Skeletal muscle tissue (tissue), 4 donors: Measurements from ENCODE around the gene NPSR1. TPM values are rescaled to one million over a fixed set of nuclear protein-coding genes. Genes with fewer than 3 reads are reported as not detected.
"Not testable (repeated sequence)": the region's sequence is repeated elsewhere in the genome, so short reads cannot be mapped to it uniquely, and the experiment has no call there.

Experiments
- H3K27ac ChIP-seq: one replicate; pipeline ENCODE4 v1.7.0; 2013; ENCODE audit warnings: mild to moderate bottlenecking, low read depth, low read length, inconsistent platforms
- H3K27me3 ChIP-seq, 3 donors: one replicate each; pipeline ENCODE4 v1.7.0; 2013; ENCODE audit warnings: low read length in 3 of 3; ENCODE audit not compliant: control insufficient read depth in 3 of 3, insufficient read depth in 3 of 3
- H3K36me3 ChIP-seq, 3 donors: one replicate each; pipeline ENCODE4 v1.7.0; 2013; ENCODE audit warnings: low read length in 3 of 3; ENCODE audit not compliant: control insufficient read depth in 3 of 3, insufficient read depth in 3 of 3
- H3K4me1 ChIP-seq, 3 donors: one replicate each; pipeline ENCODE4 v1.7.0; 2013; ENCODE audit warnings: low read length in 3 of 3, mild to moderate bottlenecking in 3 of 3; ENCODE audit not compliant: control insufficient read depth in 3 of 3, insufficient read depth in 3 of 3
- H3K4me3 ChIP-seq, 3 donors: one replicate each; pipeline ENCODE4 v1.7.0; 2013; ENCODE audit warnings: low read length in 3 of 3
- H3K9ac ChIP-seq, 3 donors: one replicate each; pipeline ENCODE4 v1.7.0; 2013; ENCODE audit warnings: low read length in 3 of 3, mild to moderate bottlenecking in 3 of 3, moderate library complexity in 2 of 3, low read depth in 1 of 3
- H3K9me3 ChIP-seq, 3 donors: one replicate each; pipeline ENCODE4 v1.7.0; 2013; ENCODE audit warnings: low read length in 3 of 3; ENCODE audit not compliant: control insufficient read depth in 3 of 3
- total RNA-seq: library from RNA; depleted of rRNA; stranded (reverse); fragments of >200 nt; gene quantifications from one replicate; pipeline ENCODE4 v1.2.3, GENCODE V29; 2014
- donor health status: Osteomylitis.

NPSR1 gene
- total RNA-seq, 1 donor from 2014 or later, result 1.6 TPM

GRCh38 chr7:34762764-34763163 lies 104.7 kb downstream of the NPSR1 start:
- Histone ChIP-seq H3K27me3 (no peaks in the 10 kb centered on the region), H3K27ac (no peak overlapping the region), H3K36me3 (no peaks in the 10 kb centered on the region), H3K4me1 (no peaks in the 10 kb centered on the region), H3K9me3 (no peaks in the 10 kb centered on the region), H3K9ac (no peak overlapping the region), H3K4me3 (no peak overlapping the region)

DNA sequence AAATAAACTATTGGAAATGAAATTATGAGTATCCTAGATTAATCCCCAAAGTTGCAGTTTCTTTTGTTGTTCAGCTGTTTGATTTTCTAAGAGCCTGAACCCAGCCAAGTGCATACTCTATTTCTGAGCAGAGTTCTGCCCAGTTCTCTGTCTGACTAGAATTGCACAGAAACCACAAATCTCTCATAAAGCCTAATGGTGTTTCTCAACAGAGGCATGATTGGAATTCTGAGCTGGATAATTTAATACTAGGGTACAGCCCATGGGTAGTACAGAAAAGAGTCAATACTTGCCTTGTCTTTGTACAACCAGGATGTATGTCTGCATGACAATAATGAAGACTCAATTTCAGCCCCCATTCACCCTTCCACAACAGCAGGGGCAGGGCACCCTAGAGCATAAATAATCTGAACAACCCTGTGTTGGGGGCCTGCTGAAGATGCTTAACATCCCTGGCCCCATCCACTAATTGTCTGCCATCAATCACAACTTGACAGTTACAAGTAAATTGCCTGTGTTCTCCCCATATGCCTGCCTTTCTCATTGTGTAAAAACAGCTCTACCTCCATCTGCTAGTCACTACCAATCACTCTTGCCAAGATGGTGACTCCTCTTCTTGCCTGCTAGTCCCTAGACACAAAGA lies 114.4 kb downstream of the NPSR1 start:
- Histone ChIP-seq H3K27me3 (no peaks in the 10 kb centered on the region), H3K4me1 (no peaks in the 10 kb centered on the region), H3K36me3 (no peaks in the 10 kb centered on the region), H3K9ac (no peak overlapping the region), H3K27ac (no peak overlapping the region), H3K9me3 (peaks cover 0 to 5% (median 0%) of the 10 kb centered on the region in 3 donors), H3K4me3 (no peak overlapping the region)

GRCh38 chr7:34776748-34777358 lies 118.8 kb downstream of the NPSR1 start:
- H3K27ac ChIP-seq, result no peak overlapping the region
- no peak overlapping the region for H3K4me3 ChIP-seq
- H3K27me3 ChIP-seq, result no peaks in the 10 kb centered on the region
- no peak overlapping the region for H3K9ac ChIP-seq
- no peaks in the 10 kb centered on the region for H3K36me3 ChIP-seq
- peaks cover 0 to 9% (median under 1%) of the 10 kb centered on the region in 3 donors for H3K9me3 ChIP-seq
- no peaks in the 10 kb centered on the region for H3K4me1 ChIP-seq

- no peak overlapping the region for H3K4me3 ChIP-seq
- peaks cover 3 to 15% (median 6%) of the 10 kb centered on the region in 3 donors for H3K9me3 ChIP-seq
- no peaks in the 10 kb centered on the region for H3K36me3 ChIP-seq
- H3K27me3 ChIP-seq, result no peaks in the 10 kb centered on the region
- H3K9ac ChIP-seq, result no peak overlapping the region
- H3K4me1 ChIP-seq, result no peaks in the 10 kb centered on the region
- H3K27ac ChIP-seq, result no peak overlapping the region
These were observed 122.5 kb downstream of the NPSR1 start for GRCh38 chr7:34780546-34780945.

DNA sequence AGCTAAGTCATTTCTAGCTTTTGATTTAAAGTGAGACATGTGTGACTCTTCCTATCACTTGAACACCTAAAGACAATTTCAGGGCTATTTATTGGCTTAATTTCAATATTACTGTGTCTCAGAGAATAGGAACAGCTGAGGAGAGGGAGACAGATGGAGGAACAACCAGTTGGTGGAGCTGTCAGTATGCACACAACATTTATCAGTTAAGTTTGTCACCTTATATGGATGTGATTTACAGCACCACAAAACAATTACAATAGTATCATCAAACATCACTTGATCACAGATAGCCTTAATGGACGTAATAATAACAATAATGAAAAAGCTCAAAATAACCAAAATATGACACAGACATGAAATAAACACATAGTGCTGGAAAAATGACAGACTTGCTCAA lies 129.6 kb downstream of the NPSR1 start:
- Histone ChIP-seq H3K4me1 (no peaks in the 10 kb centered on the region), H3K4me3 (no peak overlapping the region), H3K27me3 (no peaks in the 10 kb centered on the region), H3K9me3 (peaks cover 0 to 2% (median 0%) of the 10 kb centered on the region in 3 donors), H3K9ac (no peak overlapping the region), H3K27ac (no peak overlapping the region), H3K36me3 (no peaks in the 10 kb centered on the region)

GRCh38 chr7:34806831-34807230 lies 148.8 kb downstream of the NPSR1 start:
- Histone ChIP-seq H3K9ac (no peak overlapping the region), H3K4me3 (no peak overlapping the region), H3K4me1 (no peaks in the 10 kb centered on the region), H3K27ac (no peak overlapping the region), H3K9me3 (no peaks in the 10 kb centered on the region), H3K36me3 (no peaks in the 10 kb centered on the region), H3K27me3 (peaks cover 0 to 4% (median 2%) of the 10 kb centered on the region in 3 donors)

- no peaks in the 10 kb centered on the region for H3K9me3 ChIP-seq
- H3K36me3 ChIP-seq, result no peaks in the 10 kb centered on the region
- H3K27me3 ChIP-seq, result peaks cover 0 to 4% (median 2%) of the 10 kb centered on the region in 3 donors
- H3K4me1 ChIP-seq, result no peaks in the 10 kb centered on the region
- no peak overlapping the region for H3K4me3 ChIP-seq
- no peak overlapping the region for H3K9ac ChIP-seq
- no peak overlapping the region for H3K27ac ChIP-seq
These were observed 149.7 kb downstream of the NPSR1 start for GRCh38 chr7:34807548-34808340.

DNA sequence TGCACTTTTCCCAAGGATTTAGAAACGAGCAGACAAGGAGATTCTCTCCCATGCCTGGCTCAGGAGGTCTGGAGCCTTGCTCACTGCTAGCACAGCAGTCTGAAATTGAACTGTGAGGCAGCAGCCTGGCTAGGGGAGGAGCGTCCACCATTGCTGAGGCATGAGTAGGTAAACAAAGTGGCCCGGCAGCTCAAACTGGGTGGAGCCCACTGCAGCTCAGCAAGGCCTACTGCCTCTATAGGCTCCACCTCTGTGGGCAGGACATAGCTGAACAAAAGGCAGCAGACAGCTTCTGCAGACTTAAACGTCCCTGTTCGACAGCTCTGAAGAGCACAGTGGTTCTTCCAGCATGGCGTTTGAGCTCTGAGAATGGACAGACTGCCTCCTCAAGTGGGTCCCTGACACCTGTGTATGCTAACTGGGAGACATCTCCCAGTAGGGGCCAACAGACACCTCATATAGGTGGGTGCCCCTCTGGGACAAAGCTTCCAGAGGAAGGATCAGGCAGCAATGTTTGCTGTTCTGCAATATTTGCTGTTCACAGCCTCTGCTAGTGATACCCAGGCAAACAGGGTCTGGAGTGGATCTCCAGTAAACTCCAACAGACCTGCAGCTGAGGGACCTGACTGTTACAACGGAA lies 156.3 kb downstream of the NPSR1 start:
- H3K9me3 ChIP-seq, H3K27me3 ChIP-seq, H3K9ac ChIP-seq, H3K27ac ChIP-seq, H3K4me3 ChIP-seq, H3K36me3 ChIP-seq, H3K4me1 ChIP-seq: not testable (repeated sequence)

- no peak overlapping the region for H3K9ac ChIP-seq
- H3K27ac ChIP-seq, result no peak overlapping the region
- no peaks in the 10 kb centered on the region for H3K27me3 ChIP-seq
- no peaks in the 10 kb centered on the region for H3K4me1 ChIP-seq
- H3K9me3 ChIP-seq, result no peaks in the 10 kb centered on the region
- H3K4me3 ChIP-seq, result no peak overlapping the region
- no peaks in the 10 kb centered on the region for H3K36me3 ChIP-seq
These were observed 164.0 kb downstream of the NPSR1 start for GRCh38 chr7:34821932-34822558.
